ENCODE measurements around the gene RB1. TPM values are rescaled to one million over a fixed set of nuclear protein-coding genes. Genes with fewer than 3 reads are reported as not detected.

Gene RB1
- polyA plus RNA-seq, 3 donors from 2014 or later: 14.4 to 30.2 (median 17.0) TPM

- Mint-ChIP-seq H3K4me3 (no peak overlapping the region), H3K36me3 (peaks cover 12 to 17% (median 17%) of the 10 kb centered on the region in 3 donors), H3K4me1 (peaks cover 0 to 43% of the 10 kb centered on the region in 2 donors), H3K27ac (no peak overlapping the region), H3K27me3 (ENCODE audit: low read depth in 3 of 3) (peaks cover 2 to 8% (median 4%) of the 10 kb centered on the region in 3 donors), H3K9me3 (no peaks in the 10 kb centered on the region)
- peak; percentile 80 to 84 (median 83) for DNase-seq
Observed at GRCh38 chr13:48492470-48493065, 189.0 kb downstream of the RB1 start.

GRCh38 chr13:48493066-48493765 lies 189.7 kb downstream of the RB1 start:
- DNase-seq: peak; percentile 26 to 54 (median 48)
- Mint-ChIP-seq H3K4me1 (peaks cover 0 to 44% of the 10 kb centered on the region in 2 donors), H3K4me3 (no peak overlapping the region), H3K27ac (no peak overlapping the region), H3K27me3 (ENCODE audit: low read depth in 3 of 3) (peaks cover 2 to 8% (median 4%) of the 10 kb centered on the region in 3 donors), H3K9me3 (no peaks in the 10 kb centered on the region), H3K36me3 (peaks cover 9 to 14% (median 12%) of the 10 kb centered on the region in 3 donors)

GRCh38 chr13:48493851-48494250 lies 190.3 kb downstream of the RB1 start:
- Mint-ChIP-seq H3K27ac (no peak overlapping the region), H3K9me3 (no peaks in the 10 kb centered on the region), H3K36me3 (peaks cover 10 to 11% (median 11%) of the 10 kb centered on the region in 3 donors), H3K4me3 (no peak overlapping the region), H3K27me3 (ENCODE audit: low read depth in 3 of 3) (peaks cover 2 to 8% (median 5%) of the 10 kb centered on the region in 3 donors), H3K4me1 (peaks cover 5 to 41% of the 10 kb centered on the region in 2 donors)
- DNase-seq: no peak

GRCh38 chr13:48494874-48495273 lies 191.3 kb downstream of the RB1 start:
- DNase-seq: peak in 1 of 3 donors; percentile 19
- Mint-ChIP-seq H3K27ac (peak overlapping the region in 4 of 6 donors; percentile 21 to 74 (median 24)), H3K9me3 (no peaks in the 10 kb centered on the region), H3K36me3 (peaks cover 6 to 11% (median 11%) of the 10 kb centered on the region in 3 donors), H3K4me1 (peaks cover 15 to 44% of the 10 kb centered on the region in 2 donors), H3K4me3 (peak overlapping the region in 2 of 5 donors; percentile 39), H3K27me3 (ENCODE audit: low read depth in 3 of 3) (peaks cover 2 to 11% (median 11%) of the 10 kb centered on the region in 3 donors)

GRCh38 chr13:48496271-48497161 lies 193.0 kb downstream of the RB1 start:
- DNase-seq: peak; percentile 63 to 66 (median 64)
- Mint-ChIP-seq H3K4me3 (peak overlapping the region; percentile 69 to 80 (median 70)), H3K27me3 (ENCODE audit: low read depth in 3 of 3) (peaks cover 2 to 11% (median 11%) of the 10 kb centered on the region in 3 donors), H3K4me1 (peaks cover 31 to 58% of the 10 kb centered on the region in 2 donors), H3K9me3 (no peaks in the 10 kb centered on the region), H3K27ac (peak overlapping the region; percentile 45 to 85 (median 67)), H3K36me3 (peaks cover 4 to 10% (median 9%) of the 10 kb centered on the region in 3 donors)

GRCh38 chr13:48497669-48498068 lies 194.1 kb downstream of the RB1 start:
- DNase-seq: no peak
- peaks cover 43 to 68% of the 10 kb centered on the region in 2 donors for H3K4me1 Mint-ChIP-seq

GRCh38 chr13:48500652-48501197 lies 197.2 kb downstream of the RB1 start:
- Mint-ChIP-seq H3K9me3 (no peaks in the 10 kb centered on the region), H3K36me3 (peaks cover 7 to 14% (median 9%) of the 10 kb centered on the region in 3 donors), H3K27ac (peak overlapping the region; percentile 51 to 96 (median 83)), H3K4me3 (peak overlapping the region; percentile 25 to 72 (median 36)), H3K4me1 (peaks cover 72 to 88% of the 10 kb centered on the region in 2 donors), H3K27me3 (ENCODE audit: low read depth in 3 of 3) (peaks cover 2 to 18% (median 17%) of the 10 kb centered on the region in 3 donors)
- peak; percentile 21 to 38 (median 33) for DNase-seq

More at GRCh38 chr13:48497669-48498068, 194.1 kb downstream of the RB1 start:
- Mint-ChIP-seq H3K36me3 (peaks cover 7 to 10% (median 9%) of the 10 kb centered on the region in 3 donors), H3K4me3 (peak overlapping the region in 1 of 5 donors; percentile 80), H3K27me3 (ENCODE audit: low read depth in 3 of 3) (peaks cover 2 to 11% (median 11%) of the 10 kb centered on the region in 3 donors), H3K27ac (no peak overlapping the region), H3K9me3 (no peaks in the 10 kb centered on the region)

GRCh38 chr13:48501705-48502104 lies 198.2 kb downstream of the RB1 start:
- peaks cover 82 to 89% of the 10 kb centered on the region in 2 donors for H3K4me1 Mint-ChIP-seq
- DNase-seq: no peak
- peaks cover 2 to 19% (median 17%) of the 10 kb centered on the region in 3 donors for H3K27me3 Mint-ChIP-seq (ENCODE audit: low read depth in 3 of 3)
- peak overlapping the region; percentile 18 to 96 (median 82) for H3K27ac Mint-ChIP-seq
- no peaks in the 10 kb centered on the region for H3K9me3 Mint-ChIP-seq
- peak overlapping the region in 3 of 5 donors; percentile 15 to 72 (median 52) for H3K4me3 Mint-ChIP-seq
- peaks cover 9 to 14% (median 13%) of the 10 kb centered on the region in 3 donors for H3K36me3 Mint-ChIP-seq

- peaks cover 14 to 23% (median 18%) of the 10 kb centered on the region in 3 donors for H3K36me3 Mint-ChIP-seq
- peak overlapping the region in 1 of 5 donors; percentile 11 for H3K4me3 Mint-ChIP-seq
- no peak for DNase-seq
- no peaks in the 10 kb centered on the region for H3K9me3 Mint-ChIP-seq
- peaks cover 81 to 93% of the 10 kb centered on the region in 2 donors for H3K4me1 Mint-ChIP-seq
- peaks cover 0 to 16% (median 13%) of the 10 kb centered on the region in 3 donors for H3K27me3 Mint-ChIP-seq (ENCODE audit: low read depth in 3 of 3)
- peak overlapping the region in 4 of 6 donors; percentile 42 to 96 (median 66) for H3K27ac Mint-ChIP-seq
Observed at GRCh38 chr13:48502601-48503319, 199.2 kb downstream of the RB1 start.

- Mint-ChIP-seq H3K36me3 (peaks cover 5 to 18% (median 13%) of the 10 kb centered on the region in 3 donors), H3K4me1 (peaks cover 68 to 81% of the 10 kb centered on the region in 2 donors), H3K27ac (peak overlapping the region; percentile 88 to 97 (median 94)), H3K9me3 (no peaks in the 10 kb centered on the region), H3K4me3 (peak overlapping the region; percentile 70 to 91 (median 80)), H3K27me3 (ENCODE audit: low read depth in 3 of 3) (peaks cover 3 to 15% (median 7%) of the 10 kb centered on the region in 3 donors)
- no peak for DNase-seq
Observed at GRCh38 chr13:48504606-48505005, 201.1 kb downstream of the RB1 start.

- Mint-ChIP-seq H3K36me3 (peaks cover 5 to 21% (median 13%) of the 10 kb centered on the region in 3 donors), H3K27ac (peak overlapping the region; percentile 88 to 97 (median 94)), H3K4me1 (peaks cover 70 to 81% of the 10 kb centered on the region in 2 donors), H3K9me3 (no peaks in the 10 kb centered on the region), H3K4me3 (peak overlapping the region; percentile 70 to 91 (median 80)), H3K27me3 (ENCODE audit: low read depth in 3 of 3) (peaks cover 3 to 15% (median 7%) of the 10 kb centered on the region in 3 donors)
- peak; percentile 78 to 82 (median 81) for DNase-seq
Observed at GRCh38 chr13:48505012-48505411, 201.5 kb downstream of the RB1 start.

GRCh38 chr13:48505597-48506091 lies 202.1 kb downstream of the RB1 start:
- peak; percentile 74 to 81 (median 79) for DNase-seq
- Mint-ChIP-seq H3K36me3 (peaks cover 7 to 26% (median 15%) of the 10 kb centered on the region in 3 donors), H3K9me3 (no peaks in the 10 kb centered on the region), H3K27ac (peak overlapping the region; percentile 88 to 97 (median 94)), H3K4me1 (peaks cover 65 to 78% of the 10 kb centered on the region in 2 donors), H3K4me3 (peak overlapping the region; percentile 70 to 91 (median 80)), H3K27me3 (ENCODE audit: low read depth in 3 of 3) (peaks cover 3 to 15% (median 7%) of the 10 kb centered on the region in 3 donors)

All from immature natural killer cell (primary cell).